Smooth muscle cell of the brain vasculature (primary cell): ENCODE measurements around the gene KCNG2.
A peak's percentile ranks its signal among the peaks of the same experiment; 100 is the strongest.

Source experiments
- DNase-seq: peaks from one replicate; pipeline ENCODE4 v3.0.0-alpha.2; 2012; ENCODE audit warnings: low read depth, low spot score

KCNG2 gene

DNA sequence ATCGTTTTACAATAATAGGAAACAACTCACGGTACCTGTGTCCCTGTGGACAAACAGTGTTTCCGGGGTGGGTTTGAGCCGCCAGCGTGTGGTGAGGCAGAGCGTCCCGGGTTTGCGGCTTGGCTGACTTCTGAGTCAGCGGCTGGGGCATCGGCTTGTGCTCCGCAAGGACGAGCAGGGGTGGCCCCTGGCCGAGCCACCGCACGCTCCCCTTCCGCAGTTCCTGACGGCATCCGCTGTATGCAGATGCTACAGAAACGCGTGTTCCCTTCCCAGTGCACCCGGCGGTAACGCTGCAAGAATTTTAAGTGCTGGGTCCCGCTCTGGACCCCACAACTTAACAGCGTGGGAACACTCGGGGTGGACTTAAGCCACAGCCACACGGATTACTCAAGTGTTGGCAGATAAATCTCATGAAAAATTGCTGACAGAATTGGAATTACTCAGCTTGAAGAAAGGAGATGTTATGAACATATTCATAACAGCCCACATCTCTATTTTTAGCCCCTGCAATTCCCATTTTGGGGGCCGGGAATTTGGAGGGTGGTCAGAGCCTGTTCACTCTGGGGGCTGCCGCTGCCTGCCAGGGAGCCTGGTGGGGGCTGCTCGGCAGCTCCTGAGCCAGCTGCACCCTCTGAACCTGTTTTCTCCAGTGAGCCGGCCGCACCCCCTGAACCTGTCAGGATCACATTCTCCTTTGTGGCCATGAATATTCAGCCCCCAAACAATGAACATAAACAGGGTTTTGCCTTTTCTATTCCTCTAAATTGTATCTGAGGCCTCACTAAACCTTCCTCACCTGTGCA is 12.6 kb upstream of the KCNG2 start:
- DNase-seq = no peak

DNA sequence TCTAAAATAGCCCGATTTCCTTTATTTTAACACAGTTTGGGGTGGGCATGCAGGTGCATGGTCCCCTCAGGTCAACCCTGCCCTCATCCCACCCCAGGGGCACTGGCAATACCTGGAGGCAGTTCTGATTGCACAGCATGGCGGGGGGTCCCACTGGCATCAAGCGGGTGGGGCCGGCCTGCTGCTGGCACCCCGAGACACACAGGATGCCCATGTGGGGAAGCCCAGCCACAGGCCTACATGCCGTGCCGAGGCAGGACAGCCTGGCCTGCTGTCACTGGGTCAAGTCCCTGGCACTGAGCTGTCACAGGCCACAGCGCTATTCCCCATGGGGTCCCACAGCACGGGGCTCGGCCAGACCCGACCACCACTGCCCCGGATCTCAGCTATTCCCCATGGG is 11.9 kb upstream of the KCNG2 start:
- no peak for DNase-seq

DNA sequence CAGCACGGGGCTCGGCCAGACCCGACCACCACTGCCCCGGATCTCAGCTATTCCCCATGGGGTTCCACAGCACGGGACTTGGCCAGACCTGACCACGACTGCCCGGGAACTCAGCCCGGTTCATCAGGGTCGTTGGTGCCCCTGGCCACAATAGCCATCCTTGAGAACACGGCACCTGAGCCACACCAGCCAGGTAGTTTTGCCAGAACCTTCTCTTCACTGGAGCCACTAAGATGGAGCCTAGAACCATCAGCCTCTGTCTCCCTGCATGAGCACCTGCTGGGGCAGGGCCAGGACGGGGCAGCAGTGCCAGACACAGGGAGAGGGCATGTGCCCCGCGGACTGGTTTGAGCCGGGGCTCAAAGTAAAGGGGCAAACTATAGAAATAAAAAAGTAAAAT is 11.4 kb upstream of the KCNG2 start:
- DNase-seq = no peak

DNA sequence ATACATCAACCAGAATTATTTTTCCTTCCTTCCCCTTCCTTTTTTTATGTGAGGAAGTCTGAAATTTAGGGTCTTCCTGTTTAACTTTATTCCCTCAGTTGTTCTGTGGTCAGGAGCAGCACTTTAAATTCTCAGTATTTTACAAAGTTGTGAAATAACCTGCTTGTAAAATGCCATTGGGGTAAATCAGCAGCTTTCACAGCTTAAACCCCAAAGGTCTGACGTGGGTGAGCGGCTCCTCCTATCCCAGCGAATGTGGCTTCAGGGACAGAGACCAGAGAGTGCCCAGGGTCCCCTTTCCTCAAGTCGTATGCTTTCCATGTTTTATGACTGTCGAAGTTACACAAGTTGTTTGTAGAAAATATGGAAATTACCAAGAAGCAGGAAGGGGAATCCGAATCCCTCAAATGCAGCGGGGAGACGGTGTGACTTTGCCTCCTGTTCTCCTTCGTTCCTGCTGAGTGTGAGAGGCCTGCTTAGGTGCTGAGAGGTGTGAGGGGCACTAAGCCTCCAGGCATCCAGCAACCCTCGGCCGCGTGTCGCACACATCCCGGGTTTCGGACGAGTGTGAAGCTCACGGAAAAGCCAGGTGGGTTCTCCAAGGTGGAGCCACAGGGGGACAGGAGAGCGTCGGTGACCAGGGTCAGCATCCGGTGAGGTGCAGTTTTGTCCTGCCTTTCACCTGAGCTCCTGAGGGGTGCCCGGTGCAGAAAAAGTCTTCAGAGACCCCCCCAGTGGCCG is 10.8 kb upstream of the KCNG2 start:
- no peak for DNase-seq

DNA sequence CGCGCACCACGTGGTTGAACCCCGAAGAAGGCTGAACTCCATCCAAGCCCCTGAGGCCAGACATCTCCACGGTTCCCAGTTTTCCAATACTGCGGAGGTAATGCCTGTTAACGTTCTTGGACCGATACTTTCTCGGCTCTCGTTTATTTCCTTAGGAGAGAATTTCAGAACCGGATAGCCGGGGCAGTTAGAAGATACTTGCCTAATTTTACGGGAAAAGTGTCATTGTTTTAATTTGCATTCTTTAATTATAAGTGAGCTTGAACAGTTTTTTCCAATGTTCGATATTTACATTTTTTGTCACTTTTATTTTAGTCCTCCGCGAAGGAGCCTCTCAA is 10.2 kb upstream of the KCNG2 start:
- DNase-seq = no peak

DNA sequence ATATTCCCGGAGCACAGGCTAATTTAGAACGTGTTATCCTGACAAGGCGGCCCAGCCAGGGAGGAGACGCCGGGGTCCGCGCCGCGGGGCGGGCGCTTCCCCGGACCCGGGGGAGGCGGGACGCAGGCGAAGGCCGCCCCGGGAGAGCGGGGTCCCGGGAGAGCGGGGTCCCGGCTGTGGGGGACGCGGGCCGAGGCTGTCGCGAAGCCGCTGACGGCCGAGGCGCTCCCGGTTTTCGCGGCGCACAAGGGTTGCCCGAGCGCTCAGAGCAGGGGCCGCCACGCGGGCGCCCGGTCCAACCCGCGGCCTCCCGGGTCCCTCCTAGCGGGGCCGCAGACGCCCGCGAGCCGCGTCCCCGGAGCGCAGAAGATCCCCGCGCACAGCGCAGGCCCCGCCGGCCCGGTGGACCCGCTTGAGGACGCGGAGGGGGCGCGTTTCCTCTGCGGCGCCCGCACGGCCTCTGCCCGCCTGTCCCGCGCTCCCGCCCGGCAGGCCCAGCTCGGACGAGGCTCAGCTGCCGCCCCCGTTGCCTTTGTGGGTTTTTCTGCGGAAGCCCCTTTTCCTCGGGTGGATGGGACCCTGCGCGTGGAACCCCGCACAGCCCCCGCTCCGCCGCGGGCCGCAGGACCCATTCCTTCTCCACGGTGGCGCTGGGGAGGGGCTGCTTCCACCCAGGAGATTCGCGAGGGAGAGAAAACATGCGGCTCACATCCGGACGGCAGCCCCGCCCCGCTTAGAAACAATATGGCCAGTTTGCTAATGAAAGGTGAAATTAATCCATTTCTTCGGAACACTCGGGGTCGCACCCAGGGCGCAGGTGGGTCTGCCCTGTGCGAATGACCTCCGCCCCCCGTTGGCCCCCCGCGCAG is 9.6 kb upstream of the KCNG2 start:
- no peak for DNase-seq

DNA sequence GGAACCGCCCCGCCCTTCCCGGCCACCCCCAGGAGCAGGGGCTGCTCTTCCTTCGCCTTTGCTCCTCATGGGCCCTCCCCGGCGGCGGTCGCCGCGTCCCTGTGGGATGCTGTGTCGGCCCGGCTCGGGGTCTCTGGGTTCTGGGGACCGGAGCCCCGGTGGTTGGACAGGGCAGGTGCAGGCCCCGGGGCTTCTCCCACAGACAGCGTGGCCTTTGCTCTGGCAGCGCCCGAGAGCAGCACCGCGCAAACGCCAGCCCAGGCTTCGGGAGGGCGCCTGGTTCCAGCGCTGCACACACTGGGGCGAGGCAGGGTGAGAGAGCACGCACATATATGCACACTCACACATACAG is 9.0 kb upstream of the KCNG2 start:
- no peak for DNase-seq

DNA sequence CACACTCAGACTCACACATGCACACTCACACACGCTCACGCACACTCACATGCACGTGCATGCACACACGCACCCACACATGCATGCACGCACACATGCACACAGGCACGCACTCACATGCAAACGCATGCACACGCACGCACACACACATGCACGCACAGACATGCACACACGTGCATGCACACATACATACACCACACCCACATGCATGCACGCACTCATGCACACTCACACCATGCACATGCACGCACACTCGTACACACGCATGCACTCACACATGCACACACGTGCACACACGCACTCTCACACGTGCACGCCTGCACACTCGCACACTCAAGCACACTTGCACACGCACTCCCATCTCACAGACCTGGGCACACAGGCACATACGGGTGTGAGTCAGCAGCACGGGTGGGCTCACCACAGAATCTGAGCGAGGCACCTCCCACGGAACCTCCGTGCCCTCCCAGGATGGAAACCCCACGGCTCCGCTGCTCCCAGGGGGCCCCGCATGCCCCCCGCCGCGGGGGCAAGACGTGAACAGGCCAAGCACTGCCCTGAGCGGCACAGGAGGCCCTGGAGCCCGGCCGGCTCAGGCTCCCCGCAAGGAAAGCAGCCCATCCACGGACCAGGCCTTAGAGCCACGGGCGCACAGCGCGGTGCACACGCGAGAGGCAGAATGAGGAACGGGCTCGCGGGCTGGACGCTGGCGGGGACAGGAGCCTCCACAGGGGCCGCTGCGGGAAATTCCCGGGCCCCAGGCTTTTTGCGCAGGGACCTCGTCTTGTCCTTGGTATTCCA is 8.4 kb upstream of the KCNG2 start:
- no peak for DNase-seq

DNA sequence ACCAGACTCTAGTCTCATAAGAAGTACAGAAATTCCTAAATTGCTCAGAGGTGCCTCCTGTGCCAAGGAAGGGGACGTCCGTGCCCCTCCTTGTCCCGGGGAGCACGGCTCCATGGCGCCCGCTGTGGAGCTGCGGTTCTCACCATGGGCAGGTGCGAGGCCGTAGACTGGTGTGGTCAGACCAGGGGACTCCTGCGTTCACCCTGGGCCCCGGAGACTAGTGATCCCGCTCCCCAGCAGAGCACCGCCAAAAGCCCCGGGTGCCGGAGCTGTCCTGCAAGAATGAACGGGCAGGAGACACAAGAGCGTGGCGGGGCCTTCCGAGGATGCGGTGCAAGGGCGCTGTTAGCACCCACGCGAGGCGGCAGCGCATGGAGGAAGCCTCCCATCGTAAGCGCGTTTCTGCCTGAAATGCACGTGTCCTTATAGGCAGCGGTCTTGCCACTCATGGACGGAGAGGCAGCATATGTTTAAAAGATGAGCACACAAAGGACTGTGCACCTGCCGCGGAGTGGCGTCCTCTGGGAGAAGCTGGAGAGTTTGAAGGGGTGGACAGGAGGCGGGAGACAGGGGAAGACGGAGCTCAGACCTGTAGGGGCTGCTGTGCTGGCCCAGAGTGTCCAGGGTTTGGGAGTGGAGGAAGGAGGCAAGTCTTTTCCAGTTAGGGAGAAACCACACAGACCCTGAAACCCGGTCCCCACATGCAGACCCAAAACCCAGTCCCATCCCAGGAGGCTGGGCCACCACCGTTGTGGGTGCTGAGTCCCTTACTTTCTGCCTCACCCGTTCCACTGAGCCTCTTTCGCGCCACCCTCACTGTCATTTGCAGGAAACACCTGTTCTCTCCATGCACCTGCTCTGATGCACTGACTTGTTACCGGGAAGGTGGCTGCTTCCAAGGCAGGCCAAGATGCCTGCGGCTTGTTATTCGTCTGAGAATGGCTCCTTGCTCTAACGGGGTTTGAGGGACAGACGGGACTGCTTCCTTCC is 7.5 kb upstream of the KCNG2 start:
- DNase-seq = no peak

DNA sequence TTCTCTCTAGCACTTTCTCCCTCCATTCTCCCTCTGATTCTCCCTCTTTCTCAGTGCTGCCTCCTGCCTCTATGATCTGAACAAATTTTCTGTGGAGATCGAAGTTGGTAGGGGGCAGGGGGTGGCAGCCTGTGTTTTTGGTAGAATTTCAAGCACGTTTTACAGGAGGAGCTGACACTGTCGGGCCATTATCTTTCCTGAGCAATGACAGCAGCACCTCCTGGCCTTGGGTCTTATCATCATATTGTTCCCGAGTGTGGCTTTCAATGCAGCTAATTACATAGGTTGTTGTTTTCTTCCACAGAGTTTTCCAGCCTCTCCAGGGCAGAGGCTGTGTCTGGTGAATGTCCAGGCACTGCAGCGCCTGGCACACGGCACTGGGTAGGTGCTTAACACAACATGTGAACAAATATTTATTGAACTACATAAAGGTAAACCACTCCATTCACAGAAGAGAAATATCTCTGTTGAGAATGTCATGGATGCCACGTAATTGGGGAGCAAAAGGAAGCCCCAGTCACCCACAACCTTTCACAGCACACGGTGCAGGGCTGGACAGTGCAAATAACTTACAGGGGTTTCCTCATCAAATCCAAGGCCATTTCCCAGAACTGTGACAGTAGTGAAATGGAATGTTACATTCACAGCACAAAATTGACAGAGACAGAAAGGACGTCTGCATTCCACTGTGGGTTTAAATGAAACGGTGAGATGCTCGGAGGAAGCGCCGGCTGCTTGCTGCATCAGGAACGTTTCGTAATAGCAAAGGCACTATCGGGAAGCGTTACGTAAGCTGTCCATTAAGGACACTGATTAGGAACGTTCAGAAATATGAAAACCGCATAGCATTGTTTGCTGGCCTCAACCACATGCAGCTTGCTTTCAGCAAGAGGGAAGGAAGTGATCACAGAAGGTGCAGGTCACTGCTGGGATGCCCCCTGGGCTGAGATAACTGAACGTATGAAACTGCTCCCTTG is 6.5 kb upstream of the KCNG2 start:
- DNase-seq = peak; percentile 32

DNA sequence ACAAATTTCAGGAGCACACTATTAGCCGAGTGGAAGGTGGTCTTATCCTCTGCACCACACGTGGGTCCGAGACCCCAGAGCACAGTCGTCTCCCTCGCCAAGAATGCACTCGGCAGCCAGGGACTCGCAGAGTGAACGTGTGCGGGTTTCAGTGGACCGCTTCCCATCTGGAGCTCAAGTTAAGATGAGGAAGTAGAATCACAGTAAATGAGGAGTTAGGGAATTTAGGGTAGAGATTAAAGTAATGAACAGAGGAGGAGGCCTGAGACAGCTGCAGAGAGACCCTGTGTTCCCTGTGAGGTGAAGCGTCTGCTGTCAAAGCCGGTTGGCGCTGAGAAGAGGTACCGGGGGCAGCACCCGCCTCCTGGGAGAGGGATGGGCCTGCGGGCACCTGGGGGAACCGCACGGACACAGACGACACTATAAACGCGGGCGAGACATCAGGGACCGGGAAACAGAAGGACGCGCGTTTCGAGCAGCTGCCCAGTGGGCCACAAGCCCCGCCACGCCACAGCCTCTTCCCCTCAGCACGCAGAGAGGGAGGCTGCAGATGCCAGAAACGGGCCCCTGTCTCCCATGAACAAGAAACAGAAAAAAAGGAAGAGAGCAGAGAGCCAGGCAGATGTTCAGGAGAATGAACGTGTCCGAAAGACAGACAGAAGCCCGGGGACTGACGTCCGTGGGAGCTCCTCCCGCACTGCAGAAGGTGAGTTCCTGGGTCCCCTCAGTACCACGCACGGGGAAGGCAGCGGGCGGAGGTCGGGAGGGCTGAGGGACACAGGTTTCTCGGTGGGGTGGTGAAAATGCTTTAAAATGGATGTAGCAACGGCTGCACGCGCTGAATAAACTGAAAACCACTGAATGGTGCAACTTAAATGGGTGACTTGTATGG is 5.4 kb upstream of the KCNG2 start:
- DNase-seq = no peak

DNA sequence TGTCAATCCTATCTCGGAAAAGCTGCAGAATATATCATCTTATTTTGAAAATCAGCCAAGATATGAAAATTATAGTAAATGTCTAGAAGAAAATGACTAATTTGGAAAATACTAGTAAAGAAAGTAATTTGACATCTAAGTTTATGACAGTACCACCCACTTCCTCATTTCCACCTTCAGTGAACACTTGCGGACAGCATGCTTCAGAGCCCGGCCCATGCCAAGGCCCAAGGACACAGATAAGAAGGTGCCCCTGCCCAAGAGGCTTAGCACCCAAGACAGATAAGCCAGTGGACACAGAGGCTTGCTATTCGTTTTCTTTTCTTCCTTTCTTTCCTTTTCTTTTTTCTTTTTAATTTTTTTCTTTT is 4.8 kb upstream of the KCNG2 start:
- DNase-seq = no peak

DNA sequence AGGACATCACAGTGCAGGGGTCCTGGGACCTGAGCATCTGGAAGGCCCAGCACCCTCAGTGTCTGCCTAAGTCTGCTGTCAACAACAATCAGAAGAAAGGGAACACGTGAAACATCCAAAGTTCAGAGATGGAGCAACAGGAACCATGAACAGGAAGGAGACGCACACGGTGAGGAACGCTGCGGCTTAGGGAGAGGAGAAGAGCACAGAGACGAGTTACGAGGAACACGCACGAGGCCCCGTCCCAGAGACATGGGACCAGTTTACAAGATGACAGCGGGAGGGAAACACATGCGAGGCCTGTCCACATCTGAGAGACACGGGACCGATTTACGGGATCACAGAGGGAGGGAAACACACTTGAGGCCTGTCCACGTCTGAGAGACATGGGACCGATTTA is 2.9 kb upstream of the KCNG2 start:
- no peak for DNase-seq

DNA sequence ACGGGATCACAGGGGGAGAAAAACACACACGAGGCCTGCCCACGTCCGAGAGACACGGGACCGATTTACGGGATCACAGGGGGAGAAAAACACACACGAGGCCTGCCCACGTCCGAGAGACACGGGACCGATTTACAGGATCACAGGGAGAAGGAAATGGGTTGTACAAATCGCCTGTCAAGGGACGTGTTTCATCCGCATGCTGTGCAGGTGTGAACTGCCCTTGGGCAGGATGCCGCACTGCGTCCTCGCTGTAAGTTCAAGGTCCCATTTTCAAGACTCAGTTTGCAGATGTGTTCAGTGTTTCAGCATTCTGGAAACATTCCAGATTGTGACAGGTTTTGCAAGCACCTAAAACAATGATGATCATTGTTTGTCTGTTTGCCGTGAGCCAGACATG is 2.3 kb upstream of the KCNG2 start:
- DNase-seq = no peak

DNA sequence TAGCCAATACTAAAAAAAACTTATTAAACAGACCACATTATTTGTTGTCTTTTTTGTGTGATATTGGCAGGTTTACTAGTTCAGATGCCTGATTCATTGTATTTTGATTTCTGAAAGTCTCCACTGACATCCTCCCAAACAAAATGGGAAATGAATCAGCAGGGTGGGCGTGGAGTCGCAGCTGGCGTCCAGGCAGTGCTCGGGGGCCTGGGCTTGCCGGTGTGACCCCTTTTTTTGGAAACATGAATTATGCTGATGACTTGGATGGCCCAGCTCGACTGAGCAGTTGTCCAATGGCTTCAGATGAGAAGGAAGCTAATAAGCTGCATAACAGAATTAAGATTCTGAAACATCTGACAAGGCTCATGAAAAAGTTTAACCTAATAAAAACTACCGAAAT is 1.7 kb upstream of the KCNG2 start:
- no peak for DNase-seq

DNA sequence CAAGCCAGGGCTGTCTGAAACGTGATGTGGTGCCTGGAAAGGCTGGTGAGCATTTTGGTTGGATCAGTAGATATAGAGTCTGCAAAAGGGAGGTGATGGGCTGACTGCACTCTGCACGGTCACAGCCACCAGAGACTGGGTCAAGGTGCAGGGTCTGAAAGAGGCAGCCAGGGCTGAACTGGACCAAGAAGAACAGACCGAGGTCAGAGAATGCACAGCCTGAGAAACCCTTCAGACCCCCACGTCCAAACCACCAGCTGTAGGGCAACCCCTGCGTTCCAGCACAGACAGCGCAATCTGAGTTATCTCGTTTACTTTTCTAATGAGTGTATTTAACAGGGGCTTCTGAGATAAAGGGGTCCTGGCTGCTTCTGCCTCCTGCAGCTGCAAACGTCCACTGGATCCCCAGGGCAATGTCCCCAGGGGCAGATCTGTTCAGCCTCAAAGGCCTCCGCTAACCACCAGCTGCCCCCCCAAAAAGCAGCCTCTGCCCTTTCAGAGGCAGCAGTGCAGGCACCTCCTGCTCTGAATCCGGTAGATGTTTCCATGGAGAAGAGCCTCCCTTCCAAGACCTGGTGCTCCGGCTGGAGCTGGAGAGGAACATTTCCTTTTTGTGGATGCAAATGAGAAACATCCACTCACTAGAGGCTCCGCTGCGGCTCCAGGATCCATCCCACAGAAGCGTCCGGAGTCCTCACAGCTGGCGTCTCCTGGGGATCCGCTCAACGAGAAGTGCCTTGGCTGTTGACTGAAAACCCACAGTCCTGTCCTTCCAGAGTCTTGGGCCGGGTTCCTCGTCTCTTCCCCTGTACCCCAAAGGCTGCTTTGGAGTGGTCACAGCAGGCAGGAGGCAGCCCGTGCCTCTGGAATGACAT is 970 bp upstream of the KCNG2 start:
- DNase-seq = no peak

DNA sequence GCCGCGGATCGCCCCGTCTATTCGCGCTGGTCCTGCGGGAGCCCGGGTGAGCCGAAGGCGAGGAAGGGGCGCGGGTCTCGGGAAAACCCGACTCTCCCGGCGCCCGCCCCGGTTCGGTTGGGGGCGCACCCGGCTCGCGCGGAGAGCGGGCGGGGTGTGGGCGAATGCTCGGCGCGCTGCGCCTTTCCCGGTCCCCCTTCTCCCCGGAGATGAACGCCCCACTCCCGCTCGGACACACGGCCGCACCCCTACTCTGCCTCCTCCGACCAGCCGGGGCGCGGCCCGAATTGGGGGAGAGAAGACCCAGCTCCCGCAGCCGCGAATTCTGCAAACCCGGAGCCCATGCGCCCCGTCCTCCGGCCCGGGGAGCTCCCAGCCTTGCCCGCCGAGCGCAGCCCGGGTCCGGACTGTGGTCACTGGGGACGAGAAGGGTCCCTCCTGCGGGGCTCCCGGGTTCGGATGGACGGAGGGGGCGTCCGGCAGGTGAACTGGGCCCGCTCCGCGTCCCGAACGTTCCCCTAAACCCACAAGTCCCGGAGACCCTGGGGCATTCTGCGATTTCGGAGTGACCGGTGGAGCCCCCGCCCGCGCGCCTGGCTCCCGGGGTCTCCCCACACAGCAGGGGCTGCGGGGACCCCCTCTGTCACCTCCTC is 734 bp downstream of the KCNG2 start:
- no peak for DNase-seq
